DOHH2 (cell line): Measurements from ENCODE around the gene EPHB2.

ENCODE experiments used
- H3F3A ChIP-seq: fragments of 200-600 bp; sonication (generic), shearing (Covaris generic); 2 replicates; pipeline ENCODE4 v1.6.0; 2016; ENCODE audit warnings: antibody characterized with exemption, mild to moderate bottlenecking; ENCODE audit not compliant: control insufficient read depth, insufficient read depth
- H3K27ac ChIP-seq: fragments of 200-600 bp; sonication (generic); 2 replicates; pipeline ENCODE4 v1.5.1; 2014; ENCODE audit warnings: low read depth, mild to moderate bottlenecking, low read length, moderate library complexity
- H3K27me3 ChIP-seq: fragments of 200-600 bp; sonication (generic); 2 replicates; pipeline ENCODE4 v1.6.1; 2014; ENCODE audit warnings: mild to moderate bottlenecking, low read length, mixed read lengths; ENCODE audit not compliant: control insufficient read depth
- H3K36me3 ChIP-seq: fragments of 200-600 bp; sonication (generic); 2 replicates; pipeline ENCODE4 v1.6.1; 2014; ENCODE audit warnings: mild to moderate bottlenecking, low read length, moderate library complexity, mixed read lengths; ENCODE audit not compliant: control insufficient read depth
- H3K4me1 ChIP-seq: fragments of 200-600 bp; sonication (generic); 2 replicates; pipeline ENCODE4 v1.6.1; 2014; ENCODE audit warnings: mild to moderate bottlenecking, low read length, mixed read lengths; ENCODE audit not compliant: control insufficient read depth
- H3K4me2 ChIP-seq: fragments of 200-600 bp; sonication (generic); 2 replicates; pipeline ENCODE4 v1.6.0; 2014; ENCODE audit warnings: mild to moderate bottlenecking, low read length, moderate library complexity
- H3K4me3 ChIP-seq: fragments of 200-600 bp; sonication (generic); 2 replicates; pipeline ENCODE4 v1.5.1; 2014; ENCODE audit warnings: mild to moderate bottlenecking, low read length, mixed read lengths
- H3K79me2 ChIP-seq: fragments of 200-600 bp; sonication (generic); 2 replicates; pipeline ENCODE4 v1.6.1; 2014; ENCODE audit warnings: mild to moderate bottlenecking, low read length, mixed read lengths; ENCODE audit not compliant: control insufficient read depth
- H3K9me2 ChIP-seq: fragments of 200-600 bp; sonication (generic); replicated peaks from 2 replicates; pipeline ENCODE4 v1.6.1; 2014; ENCODE audit warnings: mild to moderate bottlenecking, low read length, mixed read lengths; ENCODE audit not compliant: control insufficient read depth
- H3K9me3 ChIP-seq: fragments of 200-600 bp; sonication (generic); 2 replicates; pipeline ENCODE4 v1.6.1; 2014; ENCODE audit warnings: antibody characterized with exemption, low read length, mixed read lengths; ENCODE audit not compliant: control insufficient read depth, insufficient read depth
- H4K20me1 ChIP-seq: fragments of 200-600 bp; sonication (generic); 2 replicates; pipeline ENCODE4 v1.6.0; 2014; ENCODE audit warnings: low read depth, mild to moderate bottlenecking, antibody characterized with exemption, low read length, moderate library complexity; ENCODE audit not compliant: control insufficient read depth, insufficient read depth
- CTCF ChIP-seq: fragments of 200-600 bp; sonication (generic); IDR thresholded peaks from one replicate; pipeline ENCODE4 v1.5.1; 2014; ENCODE audit warnings: antibody characterized with exemption, mild to moderate bottlenecking, low read depth, low read length; ENCODE audit not compliant: poor library complexity, severe bottlenecking
- EZH2phosphoT487 ChIP-seq: fragments of 200-600 bp; sonication (generic); IDR thresholded peaks from 2 replicates; pipeline ENCODE4 v1.6.1; 2017; ENCODE audit warnings: borderline replicate concordance, mild to moderate bottlenecking, antibody characterized with exemption, low read length, moderate library complexity, mixed read lengths

EPHB2 gene

DNA sequence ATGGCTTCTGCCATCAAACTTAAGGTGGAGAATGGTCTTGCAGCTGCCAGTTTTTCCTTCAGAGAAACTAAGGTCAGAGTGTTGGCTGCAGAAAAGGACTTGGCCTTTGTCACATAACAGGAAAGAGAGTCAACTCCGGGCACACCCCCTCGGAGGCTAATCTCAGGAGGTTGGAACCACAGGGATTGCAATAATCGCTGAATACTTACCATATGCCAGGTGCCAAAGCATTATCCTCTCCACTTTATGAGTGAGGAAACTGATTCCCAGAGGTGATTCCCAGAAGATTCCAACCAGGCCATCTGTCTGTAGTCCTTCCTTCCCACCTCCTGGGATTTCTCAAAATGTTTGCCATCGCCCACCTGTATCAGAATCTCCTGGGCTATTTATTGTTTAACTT, 208.0 kb downstream of the EPHB2 start:
- Histone ChIP-seq H3K4me1 (no peaks in the 10 kb centered on the region), H3K9me2 (no peaks in the 10 kb centered on the region), H4K20me1 (no peaks in the 10 kb centered on the region), H3K9me3 (no peaks in the 10 kb centered on the region), H3K4me3 (no peak overlapping the region), H3K79me2 (no peaks in the 10 kb centered on the region), H3K27ac (no peak overlapping the region), H3K4me2 (no peak overlapping the region), H3F3A (no peaks in the 10 kb centered on the region), H3K36me3 (no peaks in the 10 kb centered on the region), H3K27me3 (peaks cover 3% of the 10 kb centered on the region; the same call in 1 of the 2 replicates)
- TF ChIP-seq EZH2phosphoT487, result no peak
- no peak for TF ChIP-seq CTCF

DNA sequence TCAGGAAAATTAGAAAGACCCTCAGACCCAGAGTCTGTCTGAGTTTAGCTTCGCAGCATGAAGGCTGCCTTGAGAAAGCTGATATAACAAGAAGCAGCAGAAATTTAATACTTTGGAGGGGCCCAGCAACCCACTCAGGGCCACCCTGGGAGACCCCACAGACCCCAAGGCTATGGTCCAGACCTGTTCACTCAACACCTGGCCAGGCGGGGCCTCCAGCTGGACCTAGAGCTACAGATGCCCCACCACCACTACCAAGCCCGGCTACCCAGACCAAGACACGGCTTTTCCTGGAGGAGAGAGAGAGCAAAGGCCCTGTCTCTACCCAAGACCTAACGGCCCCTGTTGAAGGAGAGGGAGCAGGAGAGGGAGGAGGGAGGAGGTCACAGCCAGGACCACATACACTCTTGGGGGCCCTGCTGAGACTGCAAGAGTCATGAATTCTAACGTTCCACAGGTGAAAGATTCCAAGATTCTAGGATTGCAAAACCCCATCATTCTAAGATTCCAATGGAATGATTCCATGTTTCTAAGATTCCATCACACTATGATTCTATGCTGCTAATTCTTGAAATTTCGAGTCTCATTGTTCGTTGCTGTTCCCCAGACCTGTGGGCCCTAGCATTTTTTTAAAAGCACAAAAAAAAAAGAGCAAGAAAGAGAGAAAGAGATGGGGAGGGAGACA, 208.8 kb downstream of the EPHB2 start:
- TF ChIP-seq CTCF (no peak), EZH2phosphoT487 (no peak)
- Histone ChIP-seq H3K4me2 (no peak overlapping the region), H3K27ac (no peak overlapping the region), H3K4me3 (no peak overlapping the region), H3K36me3 (no peaks in the 10 kb centered on the region), H3F3A (no peaks in the 10 kb centered on the region), H3K9me3 (no peaks in the 10 kb centered on the region), H3K9me2 (no peaks in the 10 kb centered on the region), H3K4me1 (no peaks in the 10 kb centered on the region), H4K20me1 (no peaks in the 10 kb centered on the region), H3K79me2 (no peaks in the 10 kb centered on the region), H3K27me3 (peaks cover 3% of the 10 kb centered on the region; the same call in 1 of the 2 replicates)

GRCh38 chr1:22920026-22920733, 209.5 kb downstream of the EPHB2 start:
- no peaks in the 10 kb centered on the region for H3K4me1 ChIP-seq
- no peak for TF ChIP-seq EZH2phosphoT487
- no peak for TF ChIP-seq CTCF
- no peaks in the 10 kb centered on the region for H3K79me2 ChIP-seq
- H3K4me2 ChIP-seq, result no peak overlapping the region
- H3K27me3 ChIP-seq, result peaks cover 2% of the 10 kb centered on the region; the same call in 1 of the 2 replicates
- H3K36me3 ChIP-seq, result no peaks in the 10 kb centered on the region
- no peaks in the 10 kb centered on the region for H3K9me2 ChIP-seq
- H4K20me1 ChIP-seq, result no peaks in the 10 kb centered on the region
- no peak overlapping the region for H3K27ac ChIP-seq
- no peak overlapping the region for H3K4me3 ChIP-seq
- no peaks in the 10 kb centered on the region for H3F3A ChIP-seq
- H3K9me3 ChIP-seq, result no peaks in the 10 kb centered on the region
